Retinal pigment epithelial cell (primary cell): Measurements from ENCODE around the gene TMPRSS3.

Experiments
- DNase-seq: peaks from one replicate; pipeline ENCODE4 v3.0.0-alpha.2; 2010; ENCODE audit warnings: low read depth
- H3K4me3 ChIP-seq: 2 replicates; pipeline ENCODE4 v1.5.1; 2011; ENCODE audit warnings: mild to moderate bottlenecking, low read length, control low read depth, moderate library complexity
- TF ChIP-seq, protein P1 (sequence below): conservative IDR thresholded peaks from 2 replicates; pipeline ENCODE4 v1.5.1; 2011; ENCODE audit warnings: low read depth, low read length, control low read depth, inconsistent platforms

TMPRSS3 gene

DNA sequence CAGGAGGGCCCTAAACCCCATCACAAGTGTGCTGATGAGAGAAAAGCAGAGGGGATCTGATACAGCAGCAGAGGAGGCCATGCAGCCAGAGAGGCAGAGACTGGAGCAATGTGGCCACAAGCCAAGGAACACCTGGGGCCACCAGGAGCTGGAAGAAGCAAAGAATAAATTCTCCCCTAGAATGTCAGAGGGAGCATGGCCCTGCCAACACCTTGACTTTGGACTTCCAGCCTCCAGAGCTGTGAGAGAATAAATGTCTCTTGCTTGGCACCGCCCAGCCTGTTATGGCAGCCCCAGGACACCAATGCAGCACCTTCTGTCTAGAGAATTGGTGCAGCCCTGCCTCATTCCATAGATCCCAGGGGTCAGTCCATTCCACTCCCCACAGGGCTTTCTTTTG, 33.2 kb upstream of the TMPRSS3 start:
- TF ChIP-seq, protein P1, sequence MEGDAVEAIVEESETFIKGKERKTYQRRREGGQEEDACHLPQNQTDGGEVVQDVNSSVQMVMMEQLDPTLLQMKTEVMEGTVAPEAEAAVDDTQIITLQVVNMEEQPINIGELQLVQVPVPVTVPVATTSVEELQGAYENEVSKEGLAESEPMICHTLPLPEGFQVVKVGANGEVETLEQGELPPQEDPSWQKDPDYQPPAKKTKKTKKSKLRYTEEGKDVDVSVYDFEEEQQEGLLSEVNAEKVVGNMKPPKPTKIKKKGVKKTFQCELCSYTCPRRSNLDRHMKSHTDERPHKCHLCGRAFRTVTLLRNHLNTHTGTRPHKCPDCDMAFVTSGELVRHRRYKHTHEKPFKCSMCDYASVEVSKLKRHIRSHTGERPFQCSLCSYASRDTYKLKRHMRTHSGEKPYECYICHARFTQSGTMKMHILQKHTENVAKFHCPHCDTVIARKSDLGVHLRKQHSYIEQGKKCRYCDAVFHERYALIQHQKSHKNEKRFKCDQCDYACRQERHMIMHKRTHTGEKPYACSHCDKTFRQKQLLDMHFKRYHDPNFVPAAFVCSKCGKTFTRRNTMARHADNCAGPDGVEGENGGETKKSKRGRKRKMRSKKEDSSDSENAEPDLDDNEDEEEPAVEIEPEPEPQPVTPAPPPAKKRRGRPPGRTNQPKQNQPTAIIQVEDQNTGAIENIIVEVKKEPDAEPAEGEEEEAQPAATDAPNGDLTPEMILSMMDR: no peak
- no peak for DNase-seq
- H3K4me3 ChIP-seq: no peak overlapping the region

DNA sequence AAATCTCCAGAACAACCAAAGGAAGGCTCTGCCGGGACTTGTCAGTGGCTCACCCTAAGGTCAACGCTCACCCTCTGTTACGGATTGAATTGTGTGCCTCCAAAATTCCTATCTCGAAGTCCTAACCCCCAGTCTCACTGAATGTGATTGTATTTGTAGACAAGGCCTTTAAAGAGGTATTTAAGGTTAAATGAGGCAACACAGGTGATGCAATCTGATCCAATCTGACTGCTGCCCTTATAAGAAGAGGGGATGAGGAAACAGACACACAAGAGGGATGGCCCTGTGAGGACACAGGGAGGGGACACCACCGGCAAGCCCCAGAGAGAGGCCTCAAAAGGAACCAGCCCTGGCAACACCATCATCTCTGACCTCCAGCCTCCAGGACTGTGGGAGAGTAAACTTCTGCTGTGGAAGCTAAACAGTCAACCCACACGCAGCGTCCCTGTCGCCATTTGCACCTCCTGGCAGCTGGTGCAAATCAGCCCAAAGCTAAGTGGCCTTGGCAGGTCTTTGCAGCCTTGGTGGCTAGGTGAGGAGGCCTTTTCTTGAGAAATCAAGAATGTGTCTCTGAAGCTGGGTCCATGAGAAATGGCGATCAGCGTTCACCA, 32.1 kb upstream of the TMPRSS3 start:
- TF ChIP-seq, protein P1: no peak
- no peak for DNase-seq
- no peak overlapping the region for H3K4me3 ChIP-seq

DNA sequence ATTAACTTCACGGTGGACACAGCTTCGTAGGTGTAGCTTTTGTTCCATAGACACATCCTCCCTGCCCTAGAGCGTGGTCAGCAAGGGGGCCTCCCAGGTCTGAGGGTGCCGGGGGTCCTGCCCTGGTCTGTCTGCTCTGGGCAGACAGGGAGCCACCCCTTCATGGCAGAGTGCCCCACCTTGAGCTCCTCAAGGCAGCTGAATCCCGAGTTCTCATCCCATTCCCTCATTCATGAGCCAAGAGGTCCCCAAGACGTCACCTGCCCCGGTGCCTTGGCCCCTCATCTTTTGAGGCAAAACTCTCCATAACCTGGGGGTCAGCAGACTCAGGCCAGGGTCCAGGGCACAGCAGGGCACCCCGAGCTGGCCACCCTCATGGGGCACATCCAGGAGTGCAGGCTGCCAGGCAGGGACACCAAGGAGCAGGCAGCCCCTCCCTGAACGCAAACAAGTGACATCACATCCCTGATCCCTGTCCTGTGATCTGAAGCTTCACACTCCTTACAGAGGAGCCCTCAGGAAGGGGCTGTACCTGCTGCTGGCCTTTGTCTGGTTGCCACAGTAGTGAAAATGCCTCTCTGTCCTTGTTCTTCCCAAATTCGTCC, 31.1 kb upstream of the TMPRSS3 start:
- no peak for DNase-seq

DNA sequence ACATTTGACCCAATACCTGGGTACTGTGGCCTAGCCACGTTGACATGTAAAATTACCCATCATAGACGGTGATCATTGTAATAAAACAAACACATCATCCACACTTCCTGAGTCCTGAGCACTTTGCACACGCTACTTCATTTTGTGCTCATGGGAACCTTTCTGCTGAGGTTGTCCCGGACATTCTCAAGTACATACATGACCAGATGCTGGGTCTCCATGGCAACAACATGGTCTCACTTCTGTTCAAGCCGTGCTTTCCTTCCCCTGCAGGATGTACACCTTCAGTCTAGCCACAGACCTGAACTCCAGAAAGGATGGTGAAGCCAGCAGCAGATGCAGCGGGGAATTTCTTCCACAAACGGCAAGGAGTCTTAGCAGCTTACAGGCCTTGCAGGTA, 30.6 kb upstream of the TMPRSS3 start:
- TF ChIP-seq, protein P1: no peak
- H3K4me3 ChIP-seq: no peak overlapping the region
- DNase-seq: no peak

More for the DNA sequence above, 31.1 kb upstream of the TMPRSS3 start:
- H3K4me3 ChIP-seq: no peak overlapping the region
- TF ChIP-seq, protein P1: no peak

DNA sequence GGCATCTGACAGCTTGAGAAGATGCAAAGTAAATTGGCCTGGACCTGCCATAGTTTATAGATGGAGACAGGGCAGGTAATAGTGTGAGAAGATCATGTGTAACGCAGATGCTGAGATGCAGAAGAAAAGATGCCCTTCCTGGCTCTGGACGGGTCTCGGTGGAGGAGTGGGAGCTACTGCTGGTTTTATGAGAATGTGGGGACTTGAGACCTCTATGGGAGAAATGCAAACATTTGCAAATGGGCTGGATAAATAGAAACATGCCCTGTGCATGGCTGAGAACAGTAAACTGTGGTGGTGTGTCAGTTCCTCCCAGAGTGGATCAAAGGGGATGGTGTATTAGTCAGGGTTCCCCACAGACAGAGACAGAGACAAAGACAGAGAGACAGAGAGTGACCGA, 29.7 kb upstream of the TMPRSS3 start:
- TF ChIP-seq, protein P1: no peak
- H3K4me3 ChIP-seq: no peak overlapping the region
- DNase-seq: no peak

DNA sequence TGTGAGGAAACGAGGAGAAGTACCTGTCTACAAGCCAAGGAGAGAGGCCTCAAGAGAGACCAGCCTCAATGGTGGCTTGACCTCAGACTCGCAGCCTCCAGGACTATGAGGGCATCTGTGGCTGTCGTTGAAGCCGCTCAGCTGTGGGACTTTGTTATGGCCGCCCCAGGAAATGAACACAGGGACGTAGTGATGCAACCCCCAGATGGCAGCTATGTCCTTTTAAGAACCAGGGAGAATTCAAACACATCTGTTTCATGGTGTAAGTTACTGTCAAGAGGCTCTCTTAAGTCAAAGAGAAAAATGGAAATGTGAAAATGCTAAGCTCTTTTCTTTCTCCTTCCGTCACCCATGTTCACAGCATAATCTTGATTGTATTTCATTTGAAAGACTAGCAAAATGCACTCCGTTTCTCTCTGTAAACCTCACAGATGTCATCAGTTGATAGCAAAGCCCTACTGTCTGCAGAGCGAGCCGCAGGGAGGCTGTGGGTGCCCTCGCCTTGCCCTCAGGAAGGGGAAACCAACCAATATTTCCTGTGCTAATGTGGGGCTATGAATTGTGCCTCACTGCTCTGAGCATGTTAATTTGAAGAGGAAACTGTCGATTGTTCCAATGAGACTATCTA, 29.2 kb upstream of the TMPRSS3 start:
- DNase-seq: no peak
- TF ChIP-seq, protein P1: no peak
- no peak overlapping the region for H3K4me3 ChIP-seq

DNA sequence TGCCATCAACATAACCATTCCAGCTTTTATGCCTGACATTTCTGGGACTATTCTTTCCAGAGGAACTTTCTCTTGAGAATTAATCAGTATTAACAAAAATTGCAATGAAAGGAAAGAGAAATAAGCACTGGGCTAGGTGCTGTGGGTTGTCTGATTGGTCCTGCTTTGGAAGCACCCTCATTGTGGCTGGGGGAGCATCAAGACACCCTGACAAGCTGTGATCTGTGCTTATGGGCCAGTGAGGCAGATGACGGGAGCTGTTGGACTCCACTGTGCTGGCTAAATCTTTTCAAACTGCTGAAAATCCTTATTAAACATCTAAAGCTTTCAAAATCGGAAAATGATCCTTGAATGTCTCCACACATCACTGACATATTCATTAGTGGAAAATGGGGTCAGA, 27.8 kb upstream of the TMPRSS3 start:
- DNase-seq: no peak

More for the DNA sequence above, 27.8 kb upstream of the TMPRSS3 start:
- TF ChIP-seq, protein P1: no peak
- no peak overlapping the region for H3K4me3 ChIP-seq
